Measurements from ENCODE around the gene TMEM250.

Gene TMEM250

DNA sequence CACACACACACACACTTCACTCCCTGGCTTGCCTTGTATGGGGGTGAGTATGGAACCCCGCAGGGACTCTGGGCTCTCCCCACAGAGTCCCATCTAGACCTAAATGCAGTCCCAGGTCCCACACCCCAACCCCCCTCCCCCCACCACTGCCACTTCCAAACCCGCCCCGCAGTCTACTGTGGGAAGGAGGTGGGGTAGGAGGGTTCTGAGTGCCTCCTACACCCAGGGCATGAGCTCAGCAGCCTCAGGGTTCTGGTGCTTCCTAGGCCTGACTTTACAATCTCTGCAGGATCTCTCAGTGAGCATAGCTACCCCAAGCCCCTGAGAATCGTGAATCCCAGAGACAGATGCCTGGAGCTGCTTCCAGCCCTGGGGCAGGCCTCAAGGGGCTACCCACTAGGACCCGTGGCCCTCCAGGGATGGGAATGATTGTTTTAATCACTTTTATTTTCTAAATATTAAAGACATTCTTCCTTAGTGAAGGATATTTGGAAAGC, 22.1 kb downstream of the TMEM250 start:
- TF ChIP-seq ZBTB7A (IDR thresholded peaks at IDR 0.05; ENCODE audit: low read depth) = no peak
- TF ChIP-seq, protein P1, sequence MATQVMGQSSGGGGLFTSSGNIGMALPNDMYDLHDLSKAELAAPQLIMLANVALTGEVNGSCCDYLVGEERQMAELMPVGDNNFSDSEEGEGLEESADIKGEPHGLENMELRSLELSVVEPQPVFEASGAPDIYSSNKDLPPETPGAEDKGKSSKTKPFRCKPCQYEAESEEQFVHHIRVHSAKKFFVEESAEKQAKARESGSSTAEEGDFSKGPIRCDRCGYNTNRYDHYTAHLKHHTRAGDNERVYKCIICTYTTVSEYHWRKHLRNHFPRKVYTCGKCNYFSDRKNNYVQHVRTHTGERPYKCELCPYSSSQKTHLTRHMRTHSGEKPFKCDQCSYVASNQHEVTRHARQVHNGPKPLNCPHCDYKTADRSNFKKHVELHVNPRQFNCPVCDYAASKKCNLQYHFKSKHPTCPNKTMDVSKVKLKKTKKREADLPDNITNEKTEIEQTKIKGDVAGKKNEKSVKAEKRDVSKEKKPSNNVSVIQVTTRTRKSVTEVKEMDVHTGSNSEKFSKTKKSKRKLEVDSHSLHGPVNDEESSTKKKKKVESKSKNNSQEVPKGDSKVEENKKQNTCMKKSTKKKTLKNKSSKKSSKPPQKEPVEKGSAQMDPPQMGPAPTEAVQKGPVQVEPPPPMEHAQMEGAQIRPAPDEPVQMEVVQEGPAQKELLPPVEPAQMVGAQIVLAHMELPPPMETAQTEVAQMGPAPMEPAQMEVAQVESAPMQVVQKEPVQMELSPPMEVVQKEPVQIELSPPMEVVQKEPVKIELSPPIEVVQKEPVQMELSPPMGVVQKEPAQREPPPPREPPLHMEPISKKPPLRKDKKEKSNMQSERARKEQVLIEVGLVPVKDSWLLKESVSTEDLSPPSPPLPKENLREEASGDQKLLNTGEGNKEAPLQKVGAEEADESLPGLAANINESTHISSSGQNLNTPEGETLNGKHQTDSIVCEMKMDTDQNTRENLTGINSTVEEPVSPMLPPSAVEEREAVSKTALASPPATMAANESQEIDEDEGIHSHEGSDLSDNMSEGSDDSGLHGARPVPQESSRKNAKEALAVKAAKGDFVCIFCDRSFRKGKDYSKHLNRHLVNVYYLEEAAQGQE (IDR thresholded peaks at IDR 0.05; ENCODE audit: low read depth) = no peak
- TF ChIP-seq, protein P2, sequence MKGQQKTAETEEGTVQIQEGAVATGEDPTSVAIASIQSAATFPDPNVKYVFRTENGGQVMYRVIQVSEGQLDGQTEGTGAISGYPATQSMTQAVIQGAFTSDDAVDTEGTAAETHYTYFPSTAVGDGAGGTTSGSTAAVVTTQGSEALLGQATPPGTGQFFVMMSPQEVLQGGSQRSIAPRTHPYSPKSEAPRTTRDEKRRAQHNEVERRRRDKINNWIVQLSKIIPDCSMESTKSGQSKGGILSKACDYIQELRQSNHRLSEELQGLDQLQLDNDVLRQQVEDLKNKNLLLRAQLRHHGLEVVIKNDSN (IDR thresholded peaks at IDR 0.05) = no peak
- TF ChIP-seq CREB1 (IDR thresholded peaks at IDR 0.05; ENCODE audit: low read depth) = no peak
- TF ChIP-seq YY1 (IDR thresholded peaks at IDR 0.05; ENCODE audit: low read depth) = no peak
- no peak for TF ChIP-seq CEBPB (IDR thresholded peaks at IDR 0.05)
- TF ChIP-seq, protein P3, sequence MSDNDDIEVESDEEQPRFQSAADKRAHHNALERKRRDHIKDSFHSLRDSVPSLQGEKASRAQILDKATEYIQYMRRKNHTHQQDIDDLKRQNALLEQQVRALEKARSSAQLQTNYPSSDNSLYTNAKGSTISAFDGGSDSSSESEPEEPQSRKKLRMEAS (IDR thresholded peaks at IDR 0.05) = no peak
- TF ChIP-seq TCF12 (IDR thresholded peaks at IDR 0.05; ENCODE audit: low read depth) = no peak
- TF ChIP-seq EGR1 (IDR thresholded peaks at IDR 0.05) = no peak
- TF ChIP-seq TAF1 (IDR thresholded peaks at IDR 0.05; ENCODE audit: low read depth) = no peak
- TF ChIP-seq EP300 (IDR thresholded peaks at IDR 0.05; ENCODE audit: borderline replicate concordance) = no peak
- TF ChIP-seq TEAD4 (IDR thresholded peaks at IDR 0.05) = no peak
- TF ChIP-seq NFIC (IDR thresholded peaks at IDR 0.05) = no peak
- TF ChIP-seq RAD21 (IDR thresholded peaks at IDR 0.05; ENCODE audit: low read depth) = no peak
- TF ChIP-seq FOXM1 (IDR thresholded peaks at IDR 0.05; ENCODE audit: borderline replicate concordance, low read depth) = no peak

DNA sequence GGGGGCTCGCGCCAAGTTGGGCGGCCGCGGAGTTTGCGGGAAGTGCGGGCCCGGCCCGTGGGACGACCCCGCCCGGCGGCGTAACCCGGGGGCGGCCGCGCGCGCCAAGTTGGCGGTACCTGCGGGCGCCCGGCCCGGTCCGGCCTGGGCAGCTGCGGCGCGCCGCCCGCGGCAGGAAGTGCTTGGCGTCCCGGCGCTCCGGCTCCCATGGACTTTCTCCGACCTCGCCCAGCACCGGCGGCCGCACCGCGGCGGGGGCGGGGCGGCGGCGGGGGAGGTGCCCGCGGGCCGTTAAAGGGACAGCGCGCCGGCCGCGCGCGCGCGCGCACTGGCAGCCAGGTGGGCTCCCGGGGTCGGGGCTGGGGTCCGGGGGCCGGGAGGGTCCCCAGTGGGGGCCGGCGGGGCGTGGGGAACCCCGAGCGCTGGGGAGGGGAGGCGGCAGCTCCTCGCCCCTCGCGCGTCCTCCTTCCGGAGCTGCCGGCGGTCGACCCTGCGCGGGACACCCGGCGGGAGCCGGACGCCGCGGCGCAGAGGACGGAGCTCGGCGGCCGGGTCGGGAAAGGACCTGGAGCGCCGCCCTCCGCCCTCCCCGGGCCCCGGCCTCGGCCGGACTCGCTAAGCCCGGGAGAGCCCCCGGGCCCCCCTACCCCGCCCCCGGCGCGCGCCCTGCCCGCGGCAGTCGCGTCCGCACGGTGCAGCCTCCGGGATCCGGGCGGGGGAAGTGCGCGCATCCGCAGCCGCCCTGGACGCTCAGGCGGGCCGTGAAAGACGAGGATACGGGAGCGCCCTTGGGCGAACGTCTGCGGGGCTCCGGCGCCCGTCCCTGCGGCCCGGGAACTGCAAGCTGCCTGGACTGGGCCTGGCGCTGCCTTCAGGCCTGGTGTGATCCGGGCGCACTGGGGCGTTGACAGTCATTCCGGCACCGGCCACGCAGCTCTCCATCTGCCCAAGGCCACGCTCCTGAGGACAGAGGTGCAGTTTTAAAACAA, 23.3 kb downstream of the TMEM250 start, which contains the start of gene NACC2:
Gene NACC2, minus strand, starts transcription at position 220 of the 989 bp plus-strand sequence. CDS start 44,768 bp downstream, outside the sequence.
- TF ChIP-seq TAF1 (IDR thresholded peaks at IDR 0.05; ENCODE audit: low read depth) = peak; percentile 60; the same call in 1 of the 2 replicates
- TF ChIP-seq YY1 (IDR thresholded peaks at IDR 0.05; ENCODE audit: low read depth) = 0 out of 2 replicates have a peak, but pooled peaks have one; percentile 13
- TF ChIP-seq TEAD4 (IDR thresholded peaks at IDR 0.05) = no peak
- TF ChIP-seq, protein P3 (IDR thresholded peaks at IDR 0.05) = 0 out of 2 replicates have a peak, but pooled peaks have one; percentile 15
- TF ChIP-seq, protein P2 (IDR thresholded peaks at IDR 0.05) = no peak
- TF ChIP-seq RAD21 (IDR thresholded peaks at IDR 0.05; ENCODE audit: low read depth) = no peak
- no peak for TF ChIP-seq FOXM1 (IDR thresholded peaks at IDR 0.05; ENCODE audit: borderline replicate concordance, low read depth)
- TF ChIP-seq CREB1 (IDR thresholded peaks at IDR 0.05; ENCODE audit: low read depth) = no peak

DNA sequence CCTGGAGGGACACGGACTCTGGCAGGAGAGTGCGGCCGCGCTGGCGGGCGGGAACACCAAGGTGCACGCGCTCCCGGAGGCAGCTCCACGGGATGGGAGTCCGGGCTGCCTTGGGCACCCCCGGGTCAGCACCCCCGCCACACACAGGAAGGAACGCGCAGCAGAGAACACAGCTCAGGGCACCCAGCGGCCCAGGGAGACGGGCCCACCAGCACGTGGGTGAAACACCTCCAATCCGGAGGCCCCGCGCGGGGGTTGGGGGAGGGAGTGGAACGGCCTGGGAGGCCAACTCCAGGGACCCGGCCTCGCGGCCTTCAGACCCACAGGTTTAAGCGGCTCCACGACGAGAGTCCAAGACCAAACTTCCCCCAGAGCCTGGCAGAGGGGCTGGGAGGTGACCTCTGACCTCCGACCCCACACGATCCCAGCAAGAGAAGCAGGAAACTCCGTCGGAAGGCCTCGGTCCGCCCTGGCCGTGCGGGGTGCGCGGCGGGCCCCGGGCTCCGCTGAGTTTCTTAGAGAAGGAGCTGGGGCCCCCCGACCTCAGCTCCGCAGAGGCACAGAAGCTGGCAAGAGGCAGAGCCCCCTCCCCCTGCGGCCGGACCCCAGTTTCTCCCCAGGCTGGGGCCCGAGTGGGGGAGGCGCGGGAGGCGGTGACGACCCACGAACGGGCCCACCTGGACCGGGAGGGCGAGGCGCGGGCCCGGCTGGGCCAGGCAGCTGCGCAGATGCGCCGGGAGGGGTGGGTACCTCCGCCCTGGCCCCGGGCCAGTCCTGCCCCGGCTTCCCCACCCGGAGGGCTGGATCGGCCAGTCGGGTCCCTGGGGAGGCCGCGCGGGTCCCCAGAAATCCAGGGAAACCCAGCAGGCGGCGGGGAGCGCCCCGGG, 24.4 kb downstream of the TMEM250 start:
- TF ChIP-seq EGR1 (IDR thresholded peaks at IDR 0.05) = no peak
- TF ChIP-seq TAF1 (IDR thresholded peaks at IDR 0.05; ENCODE audit: low read depth) = peak; percentile 48; the same call in 1 of the 2 replicates
- TF ChIP-seq CEBPB (IDR thresholded peaks at IDR 0.05) = no peak
- peak; percentile 40 for TF ChIP-seq TEAD4 (IDR thresholded peaks at IDR 0.05)
- TF ChIP-seq, protein P2 (IDR thresholded peaks at IDR 0.05) = peak; percentile 90
- TF ChIP-seq YY1 (IDR thresholded peaks at IDR 0.05; ENCODE audit: low read depth) = no peak
- peak; percentile 78; the same call in 1 of the 2 replicates for TF ChIP-seq ZBTB7A (IDR thresholded peaks at IDR 0.05; ENCODE audit: low read depth)
- peak; percentile 29; the same call in 1 of the 2 replicates for TF ChIP-seq NFIC (IDR thresholded peaks at IDR 0.05)
- no peak for TF ChIP-seq CREB1 (IDR thresholded peaks at IDR 0.05; ENCODE audit: low read depth)
- TF ChIP-seq, protein P3 (IDR thresholded peaks at IDR 0.05) = peak; percentile 75
- 0 out of 2 replicates have a peak, but pooled peaks have one; percentile 16 for TF ChIP-seq TCF12 (IDR thresholded peaks at IDR 0.05; ENCODE audit: low read depth)

DNA sequence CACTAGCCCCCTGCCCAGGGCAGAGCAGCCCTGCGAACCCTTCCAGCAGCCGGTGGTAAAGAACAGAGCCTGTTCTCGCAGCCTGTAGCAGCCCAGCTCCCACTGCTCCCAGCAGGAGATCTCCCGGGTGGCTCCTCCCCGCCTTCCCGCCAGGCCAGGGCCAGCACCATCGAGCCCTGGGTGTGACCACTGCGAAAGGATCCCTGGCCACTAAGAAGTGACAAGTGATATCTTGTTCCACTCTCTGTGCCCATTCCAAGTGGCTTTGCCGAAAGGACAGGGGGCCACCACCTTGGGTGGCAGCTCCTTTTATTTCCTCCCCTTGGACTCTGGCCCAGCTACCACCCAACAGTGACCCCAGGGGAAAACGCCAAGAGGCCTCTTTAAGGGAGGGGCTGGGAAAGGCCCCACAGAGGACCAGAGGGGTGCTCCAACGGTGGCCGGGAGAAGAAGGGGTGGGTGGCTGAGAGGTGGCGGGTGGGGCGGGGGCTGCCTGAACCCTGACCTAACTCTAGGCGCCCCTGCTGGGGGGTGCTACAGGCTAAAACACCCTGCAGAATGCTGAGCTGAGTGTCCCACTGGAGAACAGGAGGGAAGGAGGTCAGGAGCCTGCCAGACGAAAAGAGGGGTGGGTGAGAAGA, 25.2 kb downstream of the TMEM250 start:
- TF ChIP-seq ZBTB7A (IDR thresholded peaks at IDR 0.05; ENCODE audit: low read depth) (no peak), TEAD4 (IDR thresholded peaks at IDR 0.05) (0 out of 2 replicates have a peak, but pooled peaks have one; percentile 9), EP300 (IDR thresholded peaks at IDR 0.05; ENCODE audit: borderline replicate concordance) (0 out of 2 replicates have a peak, but pooled peaks have one; percentile 22), NFIC (IDR thresholded peaks at IDR 0.05) (peak; percentile 42; the same call in 1 of the 2 replicates)
- TF ChIP-seq, protein P3 (IDR thresholded peaks at IDR 0.05) = peak; percentile 60
